Frontal cortex (tissue), 4 donors: Measurements from ENCODE around the gene ACAT1. TPM values are rescaled to one million over a fixed set of nuclear protein-coding genes. Genes with fewer than 3 reads are reported as not detected.
"Not testable (repeated sequence)": the region's sequence is repeated elsewhere in the genome, so short reads cannot be mapped to it uniquely, and the experiment has no call there.

Experiments
- DNase-seq, 2 donors: peaks; one replicate each; pipeline ENCODE4 v3.0.0; 2012; ENCODE audit warnings: low spot score in 2 of 2
- FAIRE-seq: peaks from 2 replicates; lab custom pipeline; 2012; peaks lifted over from hg19 to GRCh38; lab: Jason Lieb, UNC
- total RNA-seq: library from RNA; depleted of rRNA; stranded (reverse); fragments of >200 nt; gene quantifications from one replicate; pipeline ENCODE4 v1.2.3, GENCODE V29; 2014
- donor health status: control.
- donor health status: control.
- donor health status: control.

Gene ACAT1
- total RNA-seq, result 115 TPM

- DNase-seq (peak; percentile 80 to 89), FAIRE-seq (no peak)
Measured at GRCh38 chr11:108121274-108122155, at the start of gene ACAT1. ACAT1 (plus strand) TSS chr11:108121567; CDS start chr11:108121607, 40 bp downstream.

GRCh38 chr11:108084811-108085210 lies 36.6 kb upstream of the ACAT1 start:
- DNase-seq (no peak), FAIRE-seq (no peak)

- FAIRE-seq (no peak), DNase-seq (no peak)
Measured at GRCh38 chr11:108085672-108086071, 35.7 kb upstream of the ACAT1 start.

GRCh38 chr11:108092134-108092533 lies 29.2 kb upstream of the ACAT1 start:
- DNase-seq (no peak), FAIRE-seq (no peak)

GRCh38 chr11:108093128-108093904 lies 28.1 kb upstream of the ACAT1 start:
- DNase-seq (no peak), FAIRE-seq (no peak)

GRCh38 chr11:108097179-108097578 lies 24.2 kb upstream of the ACAT1 start:
- DNase-seq (no peak), FAIRE-seq (no peak)

GRCh38 chr11:108101090-108101775 lies 20.1 kb upstream of the ACAT1 start:
- DNase-seq (no peak), FAIRE-seq (no peak)

- DNase-seq (no peak), FAIRE-seq (no peak)
Measured at GRCh38 chr11:108111126-108111525, 10.2 kb upstream of the ACAT1 start.

GRCh38 chr11:108112057-108112456 lies 9.3 kb upstream of the ACAT1 start:
- FAIRE-seq (no peak), DNase-seq (no peak)

GRCh38 chr11:108115500-108116140 lies 5.7 kb upstream of the ACAT1 start:
- DNase-seq (peak; percentile 39 to 61), FAIRE-seq (no peak)

GRCh38 chr11:108117746-108118371 lies 3.5 kb upstream of the ACAT1 start:
- DNase-seq (peak; percentile 31 to 32), FAIRE-seq (peak; percentile 33)

- DNase-seq, FAIRE-seq: not testable (repeated sequence)
Measured at GRCh38 chr11:108120936-108121273, 462 bp upstream of the ACAT1 start.

GRCh38 chr11:108122166-108122628 lies 830 bp downstream of the ACAT1 start:
- FAIRE-seq (no peak), DNase-seq (no peak)

- DNase-seq, result no peak
- FAIRE-seq, result no peak
Measured at GRCh38 chr11:108125096-108125495, 3.7 kb downstream of the ACAT1 start.

- DNase-seq (no peak), FAIRE-seq (no peak)
Measured at GRCh38 chr11:108128772-108129171, 7.4 kb downstream of the ACAT1 start.

- FAIRE-seq (no peak), DNase-seq (no peak)
Measured at GRCh38 chr11:108131993-108132392, 10.6 kb downstream of the ACAT1 start.

GRCh38 chr11:108132993-108133538 lies 11.7 kb downstream of the ACAT1 start:
- not testable (repeated sequence) for FAIRE-seq, DNase-seq

- no peak for FAIRE-seq
- no peak for DNase-seq
Measured at GRCh38 chr11:108135845-108136544, 14.6 kb downstream of the ACAT1 start.
